H9 (cell line): ENCODE data around the gene NKX6-2. TPM values are rescaled to one million over a fixed set of nuclear protein-coding genes. Genes with fewer than 3 reads are reported as not detected.

Source experiments
- DNase-seq: peaks from one replicate; pipeline ENCODE4 v3.0.0-alpha.2; 2017
- H2AFZ ChIP-seq: one replicate; pipeline ENCODE4 v1.6.1; 2013; ENCODE audit warnings: mild to moderate bottlenecking, low read length, control low read depth, moderate library complexity
- H2AK5ac ChIP-seq: 2 replicates; pipeline ENCODE4 v1.6.1; 2013; ENCODE audit warnings: low read length, control low read depth, mixed read lengths; ENCODE audit not compliant: insufficient read length
- H2BK120ac ChIP-seq: one replicate; pipeline ENCODE4 v1.6.1; 2013; ENCODE audit warnings: low read depth, mild to moderate bottlenecking, low read length, control low read depth, inconsistent platforms; ENCODE audit not compliant: poor library complexity, severe bottlenecking
- H2BK12ac ChIP-seq: 2 replicates; pipeline ENCODE4 v1.6.1; 2013; ENCODE audit warnings: low read length, control low read depth, mixed read lengths, low read depth; ENCODE audit not compliant: insufficient read length
- H2BK15ac ChIP-seq: 2 replicates; pipeline ENCODE4 v1.6.1; 2013; ENCODE audit warnings: low read depth, low read length, control low read depth
- H2BK20ac ChIP-seq: one replicate; pipeline ENCODE4 v1.6.1; 2013; ENCODE audit warnings: low read depth, mild to moderate bottlenecking, low read length, control low read depth, inconsistent platforms; ENCODE audit not compliant: poor library complexity, severe bottlenecking
- H2BK5ac ChIP-seq: 2 replicates; pipeline ENCODE4 v1.6.1; 2013; ENCODE audit warnings: low read length, control low read depth, mixed read lengths; ENCODE audit not compliant: insufficient read length
- H3K14ac ChIP-seq: 2 replicates; pipeline ENCODE4 v1.6.1; 2013; ENCODE audit warnings: low read length, control low read depth; ENCODE audit not compliant: insufficient read depth
- H3K18ac ChIP-seq: 2 replicates; pipeline ENCODE4 v1.6.1; 2013; ENCODE audit warnings: low read depth, mild to moderate bottlenecking, mixed read lengths, low read length, control low read depth; ENCODE audit not compliant: insufficient read length
- H3K23ac ChIP-seq: 2 replicates; pipeline ENCODE4 v1.6.1; 2013; ENCODE audit warnings: low read length, control low read depth, mixed read lengths, low read depth; ENCODE audit not compliant: insufficient read length
- H3K23me2 ChIP-seq: 2 replicates; pipeline ENCODE4 v1.6.1; 2013; ENCODE audit warnings: low read depth, mild to moderate bottlenecking, mixed read lengths, low read length, control low read depth; ENCODE audit not compliant: insufficient read length, poor library complexity, severe bottlenecking
- H3K27ac ChIP-seq: 2 replicates; pipeline ENCODE4 v1.5.1; 2013; ENCODE audit warnings: low read length, control low read depth, mixed read lengths, low read depth; ENCODE audit not compliant: insufficient read length
- H3K27me3 ChIP-seq: 2 replicates; pipeline ENCODE4 v1.6.1; 2013; ENCODE audit warnings: low read length, control low read depth, inconsistent platforms; ENCODE audit not compliant: insufficient read depth
- H3K4ac ChIP-seq: 2 replicates; pipeline ENCODE4 v1.6.1; 2013; ENCODE audit warnings: low read depth, mild to moderate bottlenecking, control low read depth, inconsistent platforms, low read length, moderate library complexity
- H3K4me1 ChIP-seq: 2 replicates; pipeline ENCODE4 v1.6.1; 2013; ENCODE audit warnings: low read length, control low read depth, inconsistent platforms; ENCODE audit not compliant: insufficient read depth
- H3K4me2 ChIP-seq: 2 replicates; pipeline ENCODE4 v1.6.1; 2013; ENCODE audit warnings: low read length, control low read depth, mixed read lengths; ENCODE audit not compliant: insufficient read length, insufficient read depth
- H3K56ac ChIP-seq: 2 replicates; pipeline ENCODE4 v1.6.1; 2013; ENCODE audit warnings: low read depth, mild to moderate bottlenecking, mixed read lengths, low read length, control low read depth; ENCODE audit not compliant: insufficient read length
- H3K79me1 ChIP-seq: 2 replicates; pipeline ENCODE4 v1.6.1; 2013; ENCODE audit warnings: low read depth, mild to moderate bottlenecking, moderate library complexity, low read length, control low read depth, inconsistent platforms; ENCODE audit not compliant: insufficient read depth, poor library complexity, severe bottlenecking
- H3K79me2 ChIP-seq: 2 replicates; pipeline ENCODE4 v1.6.1; 2013; ENCODE audit warnings: low read length, control low read depth, inconsistent platforms; ENCODE audit not compliant: insufficient read depth
- H3K9ac ChIP-seq: 2 replicates; pipeline ENCODE4 v1.6.1; 2013; ENCODE audit warnings: low read length, control low read depth, mixed read lengths; ENCODE audit not compliant: insufficient read length; ENCODE audit errors: extremely low read depth
- H3K9me3 ChIP-seq: one replicate; pipeline ENCODE4 v1.6.1; 2013; ENCODE audit warnings: low read depth, low read length, inconsistent platforms; ENCODE audit not compliant: control insufficient read depth
- H3T11ph ChIP-seq: one replicate; pipeline ENCODE4 v1.6.1; 2013; ENCODE audit warnings: mild to moderate bottlenecking, low read length, control low read depth, inconsistent platforms
- H4K20me1 ChIP-seq: one replicate; pipeline ENCODE4 v1.6.1; 2013; ENCODE audit not compliant: control insufficient read depth, insufficient read length, insufficient read depth
- H4K5ac ChIP-seq: 2 replicates; pipeline ENCODE4 v1.6.1; 2013; ENCODE audit warnings: low read depth, mild to moderate bottlenecking, mixed read lengths, low read length, control low read depth; ENCODE audit not compliant: insufficient read length
- H4K8ac ChIP-seq: replicated peaks from 2 replicates; pipeline ENCODE4 v1.6.1; 2013; ENCODE audit warnings: low read length, control low read depth, mixed read lengths, low read depth; ENCODE audit not compliant: insufficient read length
- H4K91ac ChIP-seq: 2 replicates; pipeline ENCODE4 v1.6.1; 2013; ENCODE audit warnings: low read depth, mild to moderate bottlenecking, moderate library complexity, mixed read lengths, low read length, control low read depth; ENCODE audit not compliant: insufficient read length
- H3K27ac Mint-ChIP-seq, 3 experiments: 2 replicates in 2 of 3; 3 replicates in 1 of 3; pipeline ENCODE4 v1.8.0; 2020 to 2021; ENCODE audit warnings: mixed read lengths in 3 of 3, mild to moderate bottlenecking in 1 of 3, moderate library complexity in 1 of 3
- H3K27me3 Mint-ChIP-seq: 2 replicates; pipeline ENCODE4 v1.8.0; 2021; ENCODE audit warnings: low read depth, mild to moderate bottlenecking, moderate library complexity, mixed read lengths
- H3K36me3 Mint-ChIP-seq, 3 experiments: 2 replicates in 2 of 3; 3 replicates in 1 of 3; pipeline ENCODE4 v1.8.0; 2020 to 2021; ENCODE audit warnings: low read depth in 3 of 3, mixed read lengths in 3 of 3; ENCODE audit not compliant: insufficient read depth in 1 of 3
- H3K4me1 Mint-ChIP-seq, 2 experiments: 2 replicates each; pipeline ENCODE4 v1.8.0; 2020; ENCODE audit warnings: mixed read lengths in 2 of 2
- H3K4me3 Mint-ChIP-seq, 2 experiments: 2 replicates in 1 of 2; 3 replicates in 1 of 2; pipeline ENCODE4 v1.8.0; 2020 to 2021; ENCODE audit warnings: mild to moderate bottlenecking in 2 of 2, mixed read lengths in 2 of 2, moderate library complexity in 1 of 2
- H3K9me3 Mint-ChIP-seq, 2 experiments: 2 replicates in 1 of 2; 3 replicates in 1 of 2; pipeline ENCODE4 v1.8.0; 2020; ENCODE audit warnings: mild to moderate bottlenecking in 2 of 2, mixed read lengths in 2 of 2, moderate library complexity in 1 of 2
- CTCF ChIP-seq: fragments of 200-600 bp; sonication (generic); conservative IDR thresholded peaks from 3 replicates; pipeline ENCODE4 v1.8.0; 2021; ENCODE audit warnings: antibody characterized with exemption, mild to moderate bottlenecking
- WGBS: extraction: QIAGEN DNeasy Blood & Tissue Kit; methylation state at CpG from one replicate; pipeline ENCODE4 v1.1.7; 2013; ENCODE audit warnings: missing lambda C conversion rate, low lambda C conversion rate, mixed read lengths; ENCODE audit not compliant: insufficient read length; ENCODE audit errors: extremely low coverage; 5-methylcytosine and 5-hydroxymethylcytosine counted together
- total RNA-seq: library from RNA; stranded (reverse); gene quantifications from 2 replicates; pipeline ENCODE4 v1.2.1, GENCODE V29; 2021

Gene NKX6-2
- total RNA-seq, 1 experiment from 2014 or later = 0.13 TPM

GRCh38 chr10:132779549-132780294, 6.2 kb downstream of the NKX6-2 start:
- H3K4me1 Mint-ChIP-seq = peaks cover 14 to 21% of the 10 kb centered on the region in 2 experiments
- DNase-seq = no peak
- H3K56ac ChIP-seq = no peak overlapping the region
- H3K4me3 Mint-ChIP-seq = no peak overlapping the region
- H3K27ac ChIP-seq = no peak overlapping the region
- no peak overlapping the region for H2BK12ac ChIP-seq
- no peak overlapping the region for H2AK5ac ChIP-seq
- H3K4ac ChIP-seq = no peak overlapping the region
- no peak overlapping the region for H3T11ph ChIP-seq
- H3K36me3 Mint-ChIP-seq = peaks cover 0 to 3% (median 0%) of the 10 kb centered on the region in 3 experiments; a peak in 4 of 7 replicates
- no peaks in the 10 kb centered on the region for H3K9me3 ChIP-seq
- no peaks in the 10 kb centered on the region for H3K79me2 ChIP-seq
- peaks cover 40% of the 10 kb centered on the region for H3K27me3 Mint-ChIP-seq
- H2BK15ac ChIP-seq = no peak overlapping the region
- H3K23me2 ChIP-seq = no peaks in the 10 kb centered on the region
- no peak overlapping the region for H3K18ac ChIP-seq
- H4K91ac ChIP-seq = no peak overlapping the region
- 0 out of 2 replicates have a peak, but pooled peaks cover 3% of the 10 kb centered on the region for H3K4me1 ChIP-seq
- H2BK5ac ChIP-seq = no peak overlapping the region
- H3K27me3 ChIP-seq = peaks cover 28% of the 10 kb centered on the region
- no peak overlapping the region for H2BK120ac ChIP-seq
- H3K14ac ChIP-seq = no peak overlapping the region; the same call in 1 of the 2 replicates
- no peak overlapping the region for H3K23ac ChIP-seq
- H4K5ac ChIP-seq = no peak overlapping the region
- H3K27ac Mint-ChIP-seq = no peak overlapping the region
- no peaks in the 10 kb centered on the region; a peak in 1 of 5 replicates for H3K9me3 Mint-ChIP-seq
- no peaks in the 10 kb centered on the region for H3K79me1 ChIP-seq
- TF ChIP-seq CTCF = no peak
- no peak overlapping the region for H3K9ac ChIP-seq
- no peak overlapping the region for H2AFZ ChIP-seq
- H4K8ac ChIP-seq = no peak overlapping the region
- no peaks in the 10 kb centered on the region for H4K20me1 ChIP-seq
- H3K4me2 ChIP-seq = no peak overlapping the region
- H2BK20ac ChIP-seq = no peak overlapping the region
- WGBS = no CpG with 5 or more reads among the region's 41 CpGs
